ENCODE data around the gene EML4. TPM values are rescaled to one million over a fixed set of nuclear protein-coding genes. Genes with fewer than 3 reads are reported as not detected.
A peak's percentile ranks its signal among the peaks of the same experiment; 100 is the strongest.

Gene EML4
- total RNA-seq, 1 experiment from 2014 or later, result 38.3 TPM

- no peaks in the 10 kb centered on the region for H3K79me2 ChIP-seq (ENCODE audit: low read length)
- ChIA-PET CTCF (no interaction called here), POLR2A (ENCODE audit: unreplicated experiment) (no interaction called here)
- peak overlapping the region; percentile 49 for H3K9ac ChIP-seq (ENCODE audit: low read length)
- H3K9me2 ChIP-seq (replicated peaks; ENCODE audit: low read length), result no peaks in the 10 kb centered on the region
- ATAC-seq (peak; percentile 50), DNase-seq (peak; percentile 60)
- no peaks in the 10 kb centered on the region for H4K20me1 ChIP-seq (ENCODE audit: low read length)
- peak overlapping the region; percentile 81 for H3K27ac ChIP-seq (ENCODE audit: low read length)
- H3K27me3 ChIP-seq (ENCODE audit: low read length), result no peaks in the 10 kb centered on the region
- peaks cover 2% of the 10 kb centered on the region for H3F3A ChIP-seq (ENCODE audit: low read length, unreplicated experiment)
- H2AFZ ChIP-seq (ENCODE audit: low read length), result peak overlapping the region; percentile 77
- peak overlapping the region; percentile 81 for H3K4me2 ChIP-seq (ENCODE audit: low read length)
- no peaks in the 10 kb centered on the region for H3K36me3 ChIP-seq (ENCODE audit: low read depth, low read length)
- BruUV-seq (replicated peaks), result no TSS peak
- intact Hi-C loops (cut with micrococcal nuclease), result no loop called here
- peaks cover 48% of the 10 kb centered on the region for H3K4me1 ChIP-seq (ENCODE audit: insufficient read depth, low read length)
- H3K4me3 ChIP-seq (ENCODE audit: low read length), result peak overlapping the region; percentile 53
- no peaks in the 10 kb centered on the region for H3K9me3 ChIP-seq (ENCODE audit: low read length)
- TF ChIP-seq EZH2phosphoT487 (IDR thresholded peaks at IDR 0.05; ENCODE audit: borderline replicate concordance, low read length), result no peak
- no peak for TF ChIP-seq EZH2 (IDR thresholded peaks at IDR 0.05; ENCODE audit: low read length, unreplicated experiment)
- TF ChIP-seq CTCF (conservative IDR thresholded peaks at IDR 0.05; ENCODE audit: low read depth, low read length), result no peak
These were observed 27.2 kb upstream of the EML4 start for GRCh38 chr2:42141687-42142546.

DNA sequence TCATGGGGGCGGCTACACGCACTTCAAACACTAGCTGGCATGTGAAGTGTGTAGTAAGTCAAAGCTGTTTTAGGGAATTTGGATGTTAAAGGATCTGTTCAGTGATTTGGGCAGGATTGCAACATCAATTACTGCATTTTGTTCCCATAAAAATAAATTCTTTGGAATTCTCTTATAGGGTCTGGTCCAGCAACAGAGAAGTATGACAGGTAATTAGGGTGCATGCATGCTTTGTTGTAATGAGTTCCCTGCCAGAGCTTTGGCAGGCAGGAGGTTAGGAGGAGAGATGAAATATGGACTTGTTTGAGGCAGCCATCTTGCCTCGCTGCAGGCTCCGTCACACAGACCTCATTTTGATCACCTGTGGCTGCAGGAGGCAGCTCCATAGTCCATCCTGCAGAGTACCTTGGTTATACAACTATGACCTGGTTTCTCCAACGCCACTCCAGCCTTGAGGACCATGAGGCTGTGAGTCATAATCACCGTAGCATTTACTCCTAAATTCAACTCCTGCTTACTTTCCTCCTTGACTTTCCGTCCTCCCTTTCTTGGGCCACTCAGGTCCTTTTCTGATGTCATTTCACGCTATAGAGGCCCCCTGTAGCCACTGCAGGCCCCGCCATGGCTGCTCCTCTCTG lies 26.5 kb upstream of the EML4 start:
- H3F3A ChIP-seq (ENCODE audit: low read length, unreplicated experiment), result peaks cover 2% of the 10 kb centered on the region
- intact Hi-C loops (cut with micrococcal nuclease), result no loop called here
- no peaks in the 10 kb centered on the region for H3K36me3 ChIP-seq (ENCODE audit: low read depth, low read length)
- peak overlapping the region; percentile 53; the same call in 1 of the 2 replicates for H3K4me3 ChIP-seq (ENCODE audit: low read length)
- no peaks in the 10 kb centered on the region for H4K20me1 ChIP-seq (ENCODE audit: low read length)
- peaks cover 41% of the 10 kb centered on the region for H3K4me1 ChIP-seq (ENCODE audit: insufficient read depth, low read length)
- no peaks in the 10 kb centered on the region for H3K27me3 ChIP-seq (ENCODE audit: low read length)
- no peak for TF ChIP-seq CTCF (conservative IDR thresholded peaks at IDR 0.05; ENCODE audit: low read depth, low read length)
- no peak for TF ChIP-seq EZH2phosphoT487 (IDR thresholded peaks at IDR 0.05; ENCODE audit: borderline replicate concordance, low read length)
- TF ChIP-seq EZH2 (IDR thresholded peaks at IDR 0.05; ENCODE audit: low read length, unreplicated experiment), result no peak
- POLR2A ChIA-PET (ENCODE audit: unreplicated experiment), result interaction anchor here (0.5 kb wide), 1 partner anchor 362 kb away, joined by 5 read pairs; no protein-coding TSS in a partner anchor
- peak; percentile 24 for DNase-seq
- peak overlapping the region; percentile 81 for H3K4me2 ChIP-seq (ENCODE audit: low read length)
- no peak for ATAC-seq
- H3K79me2 ChIP-seq (ENCODE audit: low read length), result no peaks in the 10 kb centered on the region
- peak overlapping the region; percentile 77 for H2AFZ ChIP-seq (ENCODE audit: low read length)
- CTCF ChIA-PET, result no interaction called here
- BruUV-seq (replicated peaks), result no TSS peak
- H3K9me2 ChIP-seq (replicated peaks; ENCODE audit: low read length), result no peaks in the 10 kb centered on the region
- peak overlapping the region; percentile 49 for H3K9ac ChIP-seq (ENCODE audit: low read length)
- H3K27ac ChIP-seq (ENCODE audit: low read length), result peak overlapping the region; percentile 81
- no peaks in the 10 kb centered on the region for H3K9me3 ChIP-seq (ENCODE audit: low read length)
